Sciatic nerve (tissue), 2 donors: Measurements from ENCODE around the gene ARMC9. TPM values are rescaled to one million over a fixed set of nuclear protein-coding genes. Genes with fewer than 3 reads are reported as not detected.
A peak's percentile ranks its signal among the peaks of the same experiment; 100 is the strongest.

Experiments used
- ATAC-seq: fragments of 200-7000 bp; cut with Tn5 transposase; one replicate; pipeline ENCODE4 v1.9.1; 2020; ENCODE audit warnings: mild to moderate bottlenecking, moderate library complexity
- DNase-seq: peaks from one replicate; pipeline ENCODE4 v3.0.0-alpha.2; 2020; ENCODE audit warnings: low spot score
- intact Hi-C: fragments of 100-400 bp; cut with DNase I; formaldehyde crosslinking; loops from one replicate; pipeline ENCODE4 v1.14.2; 2022
- total RNA-seq: library from RNA; stranded (reverse); fragmentation: NEBNext Ultra II Directional; extraction: Animal tissue kit (Norgen Biotek cat#: 25700); gene quantifications from one replicate; pipeline ENCODE4 v1.2.1, GENCODE V29; 2021
- donor health status: DM: no; HTN: no; CAD: no.
- donor health status: DM: no; HTN: no; CAD: no.

Gene ARMC9
- total RNA-seq, 1 donor from 2014 or later, result 15.4 TPM

DNA sequence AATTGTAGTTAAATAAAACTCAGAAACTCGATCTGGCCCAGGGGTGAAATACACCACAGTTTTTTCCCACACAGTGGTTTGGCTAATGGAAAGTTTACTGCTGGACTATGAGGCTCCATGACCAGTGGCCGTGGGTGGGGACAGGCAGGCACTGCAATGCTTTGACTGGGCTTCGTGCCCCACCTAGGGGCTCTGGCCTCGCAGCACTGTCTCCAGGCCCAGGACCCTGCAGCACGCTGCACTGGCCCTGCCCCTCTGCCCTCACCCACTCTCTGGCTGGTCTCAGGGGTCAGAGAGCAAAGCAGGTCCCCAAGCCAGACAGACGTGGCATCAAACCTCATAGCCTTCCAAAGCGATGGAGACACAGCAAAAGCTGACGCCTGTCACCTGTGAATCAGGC lies 183.7 kb downstream of the ARMC9 start:
- peak; percentile 21 for ATAC-seq
- no peak for DNase-seq
- intact Hi-C loops, result no loop called here

GRCh38 chr2:231383416-231384108 lies 185.1 kb downstream of the ARMC9 start:
- ATAC-seq, result no peak
- DNase-seq, result no peak
- intact Hi-C loops, result no loop called here

DNA sequence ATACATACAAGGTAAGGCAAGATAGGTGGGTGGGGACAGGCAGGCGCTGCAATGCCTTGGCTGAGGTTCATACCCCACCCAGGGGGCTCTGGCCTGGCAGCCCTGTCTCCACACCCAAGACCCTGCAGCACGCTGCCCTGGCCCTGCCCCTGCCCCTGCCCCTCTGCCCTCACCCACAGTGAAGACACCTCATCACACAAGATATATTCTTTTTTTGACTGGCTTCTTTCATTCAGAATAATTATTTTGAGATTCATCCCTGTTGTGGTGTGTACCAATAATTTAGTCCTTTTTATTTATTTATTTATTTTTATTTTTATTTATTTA lies 185.6 kb downstream of the ARMC9 start:
- DNase-seq (no peak), ATAC-seq (no peak)
- intact Hi-C loops, result no loop called here

- ATAC-seq (no peak), DNase-seq (no peak)
- intact Hi-C loops, result no loop called here
These were observed 186.5 kb downstream of the ARMC9 start for GRCh38 chr2:231384970-231385369.

- ATAC-seq (no peak), DNase-seq (no peak)
- intact Hi-C loops, result no loop called here
These were observed 187.0 kb downstream of the ARMC9 start for GRCh38 chr2:231385429-231385828.

DNA sequence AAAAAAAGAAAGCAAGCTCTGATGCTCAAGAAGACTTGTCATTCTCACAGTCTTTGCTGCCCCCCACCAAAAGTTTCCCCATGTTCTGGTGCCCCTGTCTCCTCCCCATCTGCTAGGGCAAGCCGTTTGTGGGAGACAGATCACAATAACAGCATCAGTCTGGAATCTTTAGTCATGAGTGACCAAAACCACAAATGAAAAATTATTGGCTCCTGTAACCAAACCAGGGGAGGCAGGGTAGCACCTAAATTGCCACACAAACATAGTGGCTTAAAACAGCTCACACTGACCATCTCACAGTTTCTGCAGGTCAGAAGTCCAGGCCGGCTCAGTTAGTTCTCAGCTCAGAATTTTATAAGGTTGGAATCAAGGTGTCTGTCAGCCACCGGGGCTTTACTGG lies 188.0 kb downstream of the ARMC9 start:
- intact Hi-C loops, result no loop called here
- ATAC-seq, result no peak
- no peak for DNase-seq

GRCh38 chr2:231387904-231388724 lies 189.7 kb downstream of the ARMC9 start:
- ATAC-seq, result peak; percentile 68
- DNase-seq, result peak; percentile 75
- intact Hi-C loops, result no loop called here

GRCh38 chr2:231388725-231389346 lies 190.4 kb downstream of the ARMC9 start:
- ATAC-seq, result peak; percentile 7
- no peak for DNase-seq
- intact Hi-C loops, result no loop called here

DNA sequence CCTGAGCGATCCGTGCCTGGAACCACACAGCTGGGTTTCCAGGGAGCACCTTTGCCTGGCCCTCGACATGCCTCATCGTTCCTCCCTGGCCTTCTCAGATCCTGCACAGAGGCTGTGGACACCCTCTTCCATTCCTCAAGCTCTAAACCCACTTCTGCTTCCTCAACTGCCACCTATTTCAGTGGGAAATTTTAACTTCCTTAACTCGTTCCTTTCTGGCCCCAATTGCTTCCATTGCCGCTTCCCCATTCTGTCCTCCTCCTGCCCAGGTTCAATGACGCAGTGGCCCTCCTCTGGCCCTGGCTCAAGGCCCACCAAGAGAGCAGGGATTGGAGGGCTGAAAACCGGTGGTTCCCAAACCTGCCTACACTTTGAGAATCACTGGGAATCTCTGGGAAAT lies 192.2 kb downstream of the ARMC9 start:
- intact Hi-C loops, result loop anchor here (10.0 kb wide), 1 partner anchor 96 kb away; no protein-coding TSS in a partner anchor
- no peak for ATAC-seq
- no peak for DNase-seq

- no peak for DNase-seq
- intact Hi-C loops, result loop anchor here (10.0 kb wide), 1 partner anchor 97 kb away; no protein-coding TSS in a partner anchor
These were observed 193.6 kb downstream of the ARMC9 start for GRCh38 chr2:231391981-231392380.

GRCh38 chr2:231392431-231393148 lies 194.2 kb downstream of the ARMC9 start:
- intact Hi-C loops, result loop anchor here (10.0 kb wide), 1 partner anchor 98 kb away; no protein-coding TSS in a partner anchor
- DNase-seq (no peak), ATAC-seq (no peak)

More at GRCh38 chr2:231391981-231392380, 193.6 kb downstream of the ARMC9 start:
- no peak for ATAC-seq

GRCh38 chr2:231393149-231394131 lies 195.0 kb downstream of the ARMC9 start:
- ATAC-seq, result no peak
- intact Hi-C loops, result loop anchor here (10.0 kb wide), 1 partner anchor 99 kb away; no protein-coding TSS in a partner anchor
- DNase-seq, result no peak

- DNase-seq (no peak), ATAC-seq (no peak)
- intact Hi-C loops, result loop anchor here (10.0 kb wide), 1 partner anchor 100 kb away; no protein-coding TSS in a partner anchor
These were observed 196.0 kb downstream of the ARMC9 start for GRCh38 chr2:231394211-231395141.

DNA sequence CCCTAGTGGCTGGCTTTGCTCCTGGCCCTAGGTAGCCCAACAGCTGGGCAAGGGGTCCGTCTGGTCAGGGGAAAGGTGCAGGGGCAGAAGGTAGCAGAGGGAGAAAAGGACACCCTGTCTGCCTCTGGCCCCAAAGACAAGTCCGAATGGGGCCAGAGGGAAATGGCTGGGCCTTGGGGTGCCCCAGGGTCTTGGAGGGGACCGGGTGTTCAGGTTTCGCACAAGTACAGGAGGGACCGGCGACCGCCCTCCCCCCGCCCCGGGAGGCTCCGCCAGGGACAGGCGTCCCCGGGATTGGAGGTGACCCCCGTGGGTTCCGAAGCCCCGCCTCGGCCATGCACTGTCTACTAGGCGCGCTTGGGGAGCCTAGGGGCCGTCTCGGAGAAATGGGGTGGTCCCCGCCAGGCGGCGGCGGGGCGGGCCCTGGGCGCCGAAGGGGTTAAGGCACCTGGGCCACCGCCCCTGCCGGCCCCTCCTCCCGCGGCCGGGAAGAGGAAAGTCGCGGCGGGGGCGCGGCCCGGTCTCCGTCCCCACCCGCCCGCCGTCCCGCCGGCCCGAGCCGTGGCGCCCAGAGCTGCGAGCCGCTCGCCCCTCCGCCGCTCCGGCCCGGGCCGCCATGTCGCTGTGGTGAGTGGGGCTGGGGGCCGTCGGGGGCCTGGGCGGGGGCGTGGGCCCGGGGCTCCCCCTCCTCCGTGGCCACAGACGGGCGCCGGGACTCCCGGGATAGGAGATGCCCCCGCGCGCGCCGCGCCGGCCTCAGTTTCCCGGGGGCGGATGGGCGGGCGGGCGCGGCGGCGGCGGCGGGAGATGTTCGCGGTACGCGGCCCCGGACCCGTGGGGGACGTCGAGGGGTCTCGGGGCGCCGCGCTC lies 197.0 kb downstream of the ARMC9 start, which contains the start of gene B3GNT7:
Gene B3GNT7 (plus strand): TSS at position 523 of the 870 bp plus-strand sequence. CDS start 94 bp downstream, at position 617.
- ATAC-seq (no peak), DNase-seq (no peak)
- intact Hi-C loops, result loop anchor here (10.0 kb wide), 1 partner anchor 101 kb away; no protein-coding TSS in a partner anchor

DNA sequence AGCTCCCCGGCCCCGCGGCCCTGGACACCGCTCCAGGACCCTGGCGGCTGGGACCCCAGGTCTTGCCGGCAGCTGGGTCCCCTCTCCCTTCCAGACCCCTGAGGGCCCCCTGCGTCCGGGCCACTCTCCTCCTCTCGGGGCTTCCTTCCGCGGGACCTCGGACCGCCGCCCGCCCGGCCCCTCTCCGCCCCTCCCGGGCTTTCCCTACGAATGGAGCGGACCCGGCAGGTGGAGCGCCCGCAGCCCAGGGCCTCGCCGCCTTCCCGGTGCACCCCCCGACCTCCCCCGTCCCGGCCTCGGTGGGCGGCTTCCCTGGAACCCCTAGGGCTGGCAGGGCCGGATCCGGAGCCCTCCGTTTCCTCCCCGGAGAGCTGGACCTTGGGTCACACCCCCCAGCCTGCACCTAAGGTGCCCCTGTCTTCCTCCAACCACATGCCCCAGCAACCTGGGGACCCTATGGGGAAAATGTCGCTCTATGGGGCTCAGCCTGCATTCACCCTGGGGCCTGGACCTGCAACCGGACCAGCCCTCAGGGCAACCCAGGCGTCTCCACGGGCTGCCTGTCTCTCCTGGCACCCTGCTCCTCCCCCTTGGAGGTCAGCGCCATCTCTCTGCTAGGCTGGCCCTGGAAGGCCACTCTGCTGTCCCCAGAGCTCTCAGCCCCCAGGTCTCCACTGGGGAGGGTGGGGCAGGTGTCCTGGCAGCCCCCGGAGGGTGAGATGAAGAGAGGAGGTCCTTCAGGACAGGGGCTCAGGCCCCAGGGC lies 197.8 kb downstream of the ARMC9 start:
- intact Hi-C loops, result loop anchor here (10.0 kb wide), 1 partner anchor 101 kb away; no protein-coding TSS in a partner anchor
- DNase-seq (no peak), ATAC-seq (no peak)
